NB4 (cell line): ENCODE results near the gene SLC66A2.

ENCODE experiments used
- DNase-seq: peaks from one replicate; pipeline ENCODE4 v3.0.0; 2010; ENCODE audit warnings: low read depth
- H3K4me3 ChIP-seq: one replicate; pipeline ENCODE4 v1.5.1; 2011; ENCODE audit warnings: mild to moderate bottlenecking, low read depth, low read length, moderate library complexity
- CTCF ChIP-seq: IDR thresholded peaks from one replicate; pipeline ENCODE4 v1.5.1; 2012; ENCODE audit warnings: low read depth, low read length
- MAX ChIP-seq: IDR thresholded peaks from 2 replicates; pipeline ENCODE4 v1.6.1; 2011; ENCODE audit warnings: low read depth, low read length
- MYC ChIP-seq: IDR thresholded peaks from 2 replicates; pipeline ENCODE4 v1.6.1; 2011; ENCODE audit warnings: low read depth, low read length
- POLR2A ChIP-seq: IDR thresholded peaks from 2 replicates; pipeline ENCODE4 v1.6.1; 2011; ENCODE audit warnings: mild to moderate bottlenecking; ENCODE audit not compliant: insufficient read length; ENCODE audit errors: extremely low read depth

SLC66A2 gene

GRCh38 chr18:79900610-79901570, 50.6 kb downstream of the SLC66A2 start:
- no peak overlapping the region for H3K4me3 ChIP-seq
- no peak for TF ChIP-seq MYC
- TF ChIP-seq MAX = no peak
- TF ChIP-seq CTCF = no peak
- no peak for TF ChIP-seq POLR2A
- no peak for DNase-seq

- DNase-seq = no peak
- TF ChIP-seq CTCF (no peak), MAX (no peak), MYC (no peak), POLR2A (no peak)
- H3K4me3 ChIP-seq = no peak overlapping the region
Observed at GRCh38 chr18:79899609-79900445, 51.6 kb downstream of the SLC66A2 start.

GRCh38 chr18:79898952-79899608, 52.4 kb downstream of the SLC66A2 start:
- H3K4me3 ChIP-seq = no peak overlapping the region
- TF ChIP-seq MYC = no peak
- no peak for TF ChIP-seq CTCF
- TF ChIP-seq MAX = no peak
- TF ChIP-seq POLR2A = no peak
- DNase-seq = no peak

- no peak for DNase-seq
- TF ChIP-seq CTCF (no peak), MYC (no peak), MAX (no peak), POLR2A (no peak)
- H3K4me3 ChIP-seq = no peak overlapping the region
Observed at GRCh38 chr18:79897940-79898625, 53.4 kb downstream of the SLC66A2 start.

- no peak overlapping the region for H3K4me3 ChIP-seq
- peak; percentile 20 for DNase-seq
- TF ChIP-seq MAX = no peak
- TF ChIP-seq MYC = no peak
- TF ChIP-seq POLR2A = no peak
- no peak for TF ChIP-seq CTCF
Observed at GRCh38 chr18:79896738-79897137, 54.7 kb downstream of the SLC66A2 start.
